Pancreas (tissue), 10 donors: ENCODE data around the gene S100A12. TPM values are rescaled to one million over a fixed set of nuclear protein-coding genes. Genes with fewer than 3 reads are reported as not detected.

Experiments
- ATAC-seq, 4 donors: fragments of 200-7000 bp; cut with Tn5 transposase; one replicate each; pipeline versions ENCODE4 v1.8.0 to v1.9.1; 2020; ENCODE audit warnings: mild to moderate bottlenecking in 4 of 4, moderate library complexity in 4 of 4
- DNase-seq, 6 donors: peaks; one replicate each; pipeline ENCODE4 v3.0.0-alpha.2; 2020
- FAIRE-seq: peaks from 2 replicates; lab custom pipeline; 2012; peaks lifted over from hg19 to GRCh38; lab: Jason Lieb, UNC
- H3K27ac ChIP-seq, 4 donors: fragments of 200-600 bp; sonication (generic); 1 replicate in 3 of 4; 2 replicates in 1 of 4; pipeline versions ENCODE4 v1.5.0 to v1.8.0; 2020
- H3K27me3 ChIP-seq, 4 donors: fragments of 200-600 bp; one replicate each; pipeline ENCODE4 v1.8.0; 2021
- H3K36me3 ChIP-seq, 3 donors: fragments of 200-600 bp; sonication (generic) in 1 of 3; one replicate each; pipeline versions ENCODE4 v1.5.0 to v1.8.0; 2020 to 2021
- H3K4me1 ChIP-seq, 3 donors: fragments of 200-600 bp; one replicate each; pipeline ENCODE4 v1.8.0; 2021
- H3K4me3 ChIP-seq, 4 donors: fragments of 200-600 bp; sonication (generic) in 2 of 4; one replicate each; pipeline versions ENCODE4 v1.5.0 to v1.8.0; 2020 to 2021
- H3K9me3 ChIP-seq, 4 donors: fragments of 200-600 bp; one replicate each; pipeline ENCODE4 v1.8.0; 2021
- CTCF ChIP-seq, 4 donors: fragments of 200-600 bp; sonication (generic) in 3 of 4; IDR thresholded peaks; one replicate each; pipeline versions ENCODE4 v1.5.0 to v1.8.0; 2021; ENCODE audit warnings: antibody characterized with exemption in 4 of 4
- WGBS, 2 donors: extraction: QIAGEN DNeasy Blood & Tissue Kit; methylation state at CpG; one replicate each; pipeline ENCODE4 v1.1.7; 2013; 5-methylcytosine and 5-hydroxymethylcytosine counted together
- intact Hi-C, 3 donors: fragments of 100-400 bp; cut with DNase I; formaldehyde crosslinking; loops; one replicate each; pipeline versions ENCODE4 v1.11.1 to v1.14.2; 2022
- polyA plus RNA-seq, 2 donors: library from polyadenylated mRNA; stranded (reverse); fragments of 200-250 nt; gene quantifications; one replicate each; pipeline ENCODE4 v1.2.3, GENCODE V29; 2013
- total RNA-seq, 6 donors: library from RNA; stranded (reverse); fragmentation: NEBNext Ultra II Directional in 4 of 6; extraction: Animal tissue kit (Norgen Biotek cat#: 25700) in 4 of 6; gene quantifications; one replicate each; pipeline versions ENCODE4 v1.2.1 to v1.2.4, GENCODE V29; 2021 to 2023
- donor health status: healthy with polysubstance abuse.
- donor health status: DM: no; HTN: no; CAD: no; lungs with moderate emphysema.
- donor health status: DM: no; HTN: no; CAD: no.
- donor health status: control.
- donor health status: control.
- donor health status: Bipolar disorder and iron deficiency.
- donor health status: DM: yes; HTN: yes; CAD: no.
- donor health status: DM: no; HTN: no; CAD: no.
- donor health status: DM: no; HTN: no; CAD: no.
- donor health status: DM: yes; HTN: yes; CAD: no.

Gene S100A12
- total and polyA plus RNA-seq, 8 donors = 0.44 to 5.2 (median 1.8) TPM; not detected in 1

- DNase-seq (no peak), ATAC-seq (no peak), FAIRE-seq (no peak)
- intact Hi-C loops = no loop called here
- no peaks in the 10 kb centered on the region for H3K36me3 ChIP-seq
- 64 to 76% methylated on average over 7 of the region's 7 CpGs for WGBS, 2 donors
- TF ChIP-seq CTCF (IDR thresholded peaks at IDR 0.05) = no peak
- H3K4me1 ChIP-seq = no peaks in the 10 kb centered on the region
- no peaks in the 10 kb centered on the region for H3K9me3 ChIP-seq
- no peak overlapping the region for H3K4me3 ChIP-seq
- no peaks in the 10 kb centered on the region for H3K27me3 ChIP-seq
- no peak overlapping the region for H3K27ac ChIP-seq
Observed at GRCh38 chr1:153404086-153404635, 28.7 kb upstream of the S100A12 start.

- no peaks in the 10 kb centered on the region for H3K4me1 ChIP-seq
- DNase-seq (no peak), ATAC-seq (no peak), FAIRE-seq (no peak)
- H3K4me3 ChIP-seq = no peak overlapping the region
- no peaks in the 10 kb centered on the region for H3K9me3 ChIP-seq
- H3K27ac ChIP-seq = no peak overlapping the region
- no peaks in the 10 kb centered on the region for H3K27me3 ChIP-seq
- WGBS, 2 donors = 59 to 63% methylated on average over 11 of the region's 11 CpGs
- intact Hi-C loops = no loop called here
- H3K36me3 ChIP-seq = no peaks in the 10 kb centered on the region
- TF ChIP-seq CTCF (IDR thresholded peaks at IDR 0.05) = no peak
Observed at GRCh38 chr1:153403421-153404085, 28.1 kb upstream of the S100A12 start.

- DNase-seq = no peak
- Histone ChIP-seq H3K9me3 (no peaks in the 10 kb centered on the region), H3K27me3 (no peaks in the 10 kb centered on the region), H3K4me1 (no peaks in the 10 kb centered on the region), H3K4me3 (no peak overlapping the region), H3K27ac (no peak overlapping the region), H3K36me3 (no peaks in the 10 kb centered on the region)
- WGBS, 2 donors = 36 to 48% methylated on average over 2 of the region's 2 CpGs
- ATAC-seq = no peak
- no peak for TF ChIP-seq CTCF (IDR thresholded peaks at IDR 0.05)
- intact Hi-C loops = no loop called here
- FAIRE-seq = no peak
Observed at GRCh38 chr1:153402226-153402625, 26.8 kb upstream of the S100A12 start.

- intact Hi-C loops = no loop called here
- Histone ChIP-seq H3K36me3 (no peaks in the 10 kb centered on the region), H3K4me1 (no peaks in the 10 kb centered on the region), H3K9me3 (no peaks in the 10 kb centered on the region), H3K27me3 (no peaks in the 10 kb centered on the region), H3K4me3 (no peak overlapping the region), H3K27ac (no peak overlapping the region)
- DNase-seq = no peak
- no peak for TF ChIP-seq CTCF (IDR thresholded peaks at IDR 0.05)
- FAIRE-seq = no peak
- 67 to 77% methylated on average over 9 of the region's 9 CpGs for WGBS, 2 donors
- ATAC-seq = no peak
Observed at GRCh38 chr1:153401461-153401860, 26.0 kb upstream of the S100A12 start.

- intact Hi-C loops = no loop called here
- no peaks in the 10 kb centered on the region for H3K27me3 ChIP-seq
- no peak overlapping the region for H3K27ac ChIP-seq
- no peak overlapping the region for H3K4me3 ChIP-seq
- WGBS, 2 donors = 45 to 55% methylated on average over 5 of the region's 5 CpGs
- no peaks in the 10 kb centered on the region for H3K9me3 ChIP-seq
- TF ChIP-seq CTCF (IDR thresholded peaks at IDR 0.05) = no peak
- H3K36me3 ChIP-seq = no peaks in the 10 kb centered on the region
- no peak for DNase-seq
- FAIRE-seq = no peak
- no peaks in the 10 kb centered on the region for H3K4me1 ChIP-seq
- ATAC-seq = no peak
Observed at GRCh38 chr1:153400244-153400643, 24.8 kb upstream of the S100A12 start.
